ENCODE results near the gene MYO5A.

The MYO5A gene

DNA sequence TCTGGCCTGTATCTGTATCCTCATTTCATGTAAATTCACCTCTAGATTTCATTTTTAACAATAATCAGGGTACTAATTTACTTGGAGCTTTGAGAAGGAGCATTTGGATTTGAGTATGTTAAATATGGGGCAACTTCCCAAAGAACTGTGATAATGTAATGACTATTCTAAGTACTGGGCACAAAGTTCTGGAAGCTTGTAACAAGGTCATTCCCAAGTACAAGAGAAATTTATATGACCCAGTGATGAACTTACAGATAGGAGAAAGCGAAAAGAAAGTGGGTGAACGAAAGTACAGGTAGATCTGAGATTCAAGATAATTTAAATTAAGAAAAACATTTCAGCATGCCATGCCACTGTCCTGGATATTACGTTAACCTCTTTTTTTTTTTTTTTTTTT lies 93.8 kb downstream of the MYO5A start:
- Mint-ChIP-seq H3K9me3 (no peaks in the 10 kb centered on the region), H3K4me3 (no peak overlapping the region), H3K27me3 (ENCODE audit: low read depth) (no peaks in the 10 kb centered on the region), H3K27ac (no peak overlapping the region), H3K4me1 (no peaks in the 10 kb centered on the region), H3K36me3 (ENCODE audit: low read depth) (no peaks in the 10 kb centered on the region)
- TF ChIP-seq, protein P1, sequence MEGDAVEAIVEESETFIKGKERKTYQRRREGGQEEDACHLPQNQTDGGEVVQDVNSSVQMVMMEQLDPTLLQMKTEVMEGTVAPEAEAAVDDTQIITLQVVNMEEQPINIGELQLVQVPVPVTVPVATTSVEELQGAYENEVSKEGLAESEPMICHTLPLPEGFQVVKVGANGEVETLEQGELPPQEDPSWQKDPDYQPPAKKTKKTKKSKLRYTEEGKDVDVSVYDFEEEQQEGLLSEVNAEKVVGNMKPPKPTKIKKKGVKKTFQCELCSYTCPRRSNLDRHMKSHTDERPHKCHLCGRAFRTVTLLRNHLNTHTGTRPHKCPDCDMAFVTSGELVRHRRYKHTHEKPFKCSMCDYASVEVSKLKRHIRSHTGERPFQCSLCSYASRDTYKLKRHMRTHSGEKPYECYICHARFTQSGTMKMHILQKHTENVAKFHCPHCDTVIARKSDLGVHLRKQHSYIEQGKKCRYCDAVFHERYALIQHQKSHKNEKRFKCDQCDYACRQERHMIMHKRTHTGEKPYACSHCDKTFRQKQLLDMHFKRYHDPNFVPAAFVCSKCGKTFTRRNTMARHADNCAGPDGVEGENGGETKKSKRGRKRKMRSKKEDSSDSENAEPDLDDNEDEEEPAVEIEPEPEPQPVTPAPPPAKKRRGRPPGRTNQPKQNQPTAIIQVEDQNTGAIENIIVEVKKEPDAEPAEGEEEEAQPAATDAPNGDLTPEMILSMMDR (IDR thresholded peaks at IDR 0.05; ENCODE audit: unreplicated experiment in 3 of 3), result no peak

DNA sequence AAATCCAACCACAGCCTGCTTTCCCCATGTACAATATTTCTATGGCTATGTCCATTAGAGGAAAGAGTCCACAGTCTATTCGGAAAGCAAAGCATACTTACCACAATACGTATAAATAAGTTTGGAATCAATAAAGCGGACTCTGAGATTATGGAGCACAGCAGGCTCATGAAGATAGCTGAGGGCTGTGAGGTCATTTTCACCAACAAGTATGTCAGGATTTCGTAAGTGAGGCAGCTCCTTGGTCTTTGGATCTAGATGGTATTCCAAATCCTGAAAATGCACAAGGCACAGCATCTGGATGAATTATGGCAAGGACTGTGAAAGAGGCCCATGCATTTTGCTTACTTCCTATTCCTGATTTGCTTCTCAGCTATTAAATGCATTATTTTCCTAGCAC lies 100.4 kb downstream of the MYO5A start:
- TF ChIP-seq, protein P1 (IDR thresholded peaks at IDR 0.05; ENCODE audit: unreplicated experiment in 3 of 3), result no peak
- no peaks in the 10 kb centered on the region for H3K36me3 Mint-ChIP-seq (ENCODE audit: low read depth)
- no peak overlapping the region for H3K4me3 Mint-ChIP-seq
- peak overlapping the region in 2 of 3 experiments; percentile 44 to 54 for H3K27ac Mint-ChIP-seq
- no peaks in the 10 kb centered on the region for H3K27me3 Mint-ChIP-seq (ENCODE audit: low read depth)
- no peaks in the 10 kb centered on the region for H3K9me3 Mint-ChIP-seq
- peaks cover 33% of the 10 kb centered on the region for H3K4me1 Mint-ChIP-seq

DNA sequence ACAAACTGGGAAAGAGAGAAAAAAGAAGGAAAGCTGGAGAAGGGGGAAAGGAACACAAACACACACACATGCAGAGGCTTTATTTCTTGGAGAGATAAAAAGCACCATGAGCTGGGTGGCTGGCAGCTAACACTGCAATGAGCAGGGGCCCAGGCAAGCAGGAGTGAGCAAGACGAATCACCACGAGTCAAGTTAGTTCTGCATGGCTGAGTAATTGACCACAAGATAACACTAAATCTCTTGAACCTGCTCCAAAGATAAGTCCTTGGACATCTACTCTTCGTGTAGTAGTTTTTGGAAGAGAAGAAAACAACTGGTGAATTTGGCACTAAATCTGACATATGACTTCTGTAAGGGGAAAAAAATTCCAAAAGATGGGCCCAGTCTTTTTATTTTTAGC lies 100.9 kb downstream of the MYO5A start:
- TF ChIP-seq, protein P1 (IDR thresholded peaks at IDR 0.05; ENCODE audit: unreplicated experiment in 3 of 3), result no peak
- H3K4me3 Mint-ChIP-seq, result no peak overlapping the region
- peak overlapping the region in 2 of 3 experiments; percentile 44 to 54 for H3K27ac Mint-ChIP-seq
- no peaks in the 10 kb centered on the region for H3K36me3 Mint-ChIP-seq (ENCODE audit: low read depth)
- H3K9me3 Mint-ChIP-seq, result no peaks in the 10 kb centered on the region
- no peaks in the 10 kb centered on the region for H3K27me3 Mint-ChIP-seq (ENCODE audit: low read depth)
- peaks cover 33% of the 10 kb centered on the region for H3K4me1 Mint-ChIP-seq

DNA sequence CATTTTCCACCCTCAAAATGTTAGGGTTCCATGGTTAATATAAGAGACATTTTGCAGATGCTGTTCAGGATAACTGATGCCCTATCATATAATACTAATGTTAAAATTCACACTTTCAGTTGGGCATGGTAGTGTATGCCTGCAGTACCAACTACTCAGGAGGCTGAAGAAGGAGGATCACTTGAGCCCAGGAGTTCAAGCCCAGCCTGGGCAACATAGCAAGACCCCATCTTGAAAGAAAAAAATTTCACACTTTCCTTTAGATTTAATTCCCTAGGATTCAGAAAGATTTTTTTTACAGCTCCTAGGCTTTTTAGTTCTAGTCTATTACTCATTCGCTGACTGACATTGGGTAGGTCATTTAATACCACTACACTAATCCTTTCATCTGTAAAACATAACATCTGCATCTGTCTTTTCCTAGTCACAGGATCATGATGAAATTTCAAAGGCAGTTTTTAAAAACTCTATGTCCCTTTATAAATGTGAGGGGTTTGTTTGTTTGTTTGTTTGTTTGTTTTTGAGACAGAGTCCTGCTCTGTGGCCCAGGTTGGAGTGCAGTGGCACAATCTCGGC lies 103.7 kb downstream of the MYO5A start:
- H3K4me1 Mint-ChIP-seq, result peaks cover 33% of the 10 kb centered on the region
- H3K27me3 Mint-ChIP-seq (ENCODE audit: low read depth), result no peaks in the 10 kb centered on the region
- no peak overlapping the region for H3K4me3 Mint-ChIP-seq
- TF ChIP-seq, protein P1 (IDR thresholded peaks at IDR 0.05; ENCODE audit: unreplicated experiment in 3 of 3), result no peak
- no peak overlapping the region for H3K27ac Mint-ChIP-seq
- H3K36me3 Mint-ChIP-seq (ENCODE audit: low read depth), result no peaks in the 10 kb centered on the region
- no peaks in the 10 kb centered on the region for H3K9me3 Mint-ChIP-seq

DNA sequence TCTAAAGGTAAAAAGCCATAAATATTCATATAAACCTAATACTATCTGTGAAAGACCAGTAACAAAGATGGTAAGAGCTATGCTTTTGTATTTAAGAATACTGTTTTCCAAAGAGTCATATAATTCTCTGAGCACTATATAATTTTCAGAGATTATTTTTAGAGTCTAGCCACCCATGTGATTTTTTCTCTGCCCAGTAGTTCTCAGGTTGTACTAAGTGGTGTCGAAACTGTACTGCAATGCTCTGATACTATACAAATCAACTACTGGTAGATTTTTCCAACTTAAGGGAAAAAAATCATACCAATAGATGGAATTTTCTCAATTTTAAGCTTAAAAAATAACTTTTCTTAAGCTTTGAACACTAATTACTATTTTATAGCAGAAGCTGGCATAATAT lies 104.8 kb downstream of the MYO5A start:
- Mint-ChIP-seq H3K27ac (no peak overlapping the region), H3K36me3 (ENCODE audit: low read depth) (no peaks in the 10 kb centered on the region), H3K9me3 (no peaks in the 10 kb centered on the region), H3K27me3 (ENCODE audit: low read depth) (no peaks in the 10 kb centered on the region), H3K4me3 (no peak overlapping the region), H3K4me1 (peaks cover 33% of the 10 kb centered on the region)
- TF ChIP-seq, protein P1 (IDR thresholded peaks at IDR 0.05; ENCODE audit: unreplicated experiment in 3 of 3), result no peak

DNA sequence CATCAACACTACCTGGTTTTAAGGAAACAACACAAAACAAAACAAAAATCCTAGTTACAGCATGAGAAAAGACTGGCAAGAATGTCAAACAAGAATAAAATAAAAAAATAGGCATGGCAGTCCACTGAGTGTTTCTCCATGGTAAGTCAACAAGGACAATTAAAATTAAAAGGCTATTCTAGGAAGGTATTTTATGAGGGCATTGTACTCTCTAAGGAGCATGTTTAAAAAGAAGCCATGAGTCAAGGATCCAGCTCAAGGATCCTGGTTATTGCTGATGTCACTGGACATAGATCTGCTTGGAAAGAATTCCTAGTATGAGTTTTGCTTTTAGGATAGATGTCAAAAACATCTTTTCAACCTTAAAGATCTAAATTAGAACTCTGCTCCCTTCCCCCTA lies 106.7 kb downstream of the MYO5A start:
- H3K9me3 Mint-ChIP-seq, result no peaks in the 10 kb centered on the region
- H3K27ac Mint-ChIP-seq, result no peak overlapping the region
- H3K36me3 Mint-ChIP-seq (ENCODE audit: low read depth), result no peaks in the 10 kb centered on the region
- TF ChIP-seq, protein P1 (IDR thresholded peaks at IDR 0.05; ENCODE audit: unreplicated experiment in 3 of 3), result no peak
- no peaks in the 10 kb centered on the region for H3K27me3 Mint-ChIP-seq (ENCODE audit: low read depth)
- H3K4me3 Mint-ChIP-seq, result no peak overlapping the region
- peaks cover 24% of the 10 kb centered on the region for H3K4me1 Mint-ChIP-seq

Measured in nephron (organoid).